DOHH2 (cell line): ENCODE data around the gene SCN2A.

Experiments used
- CTCF ChIP-seq: fragments of 200-600 bp; sonication (generic); IDR thresholded peaks from one replicate; pipeline ENCODE4 v1.5.1; 2014; ENCODE audit warnings: antibody characterized with exemption, mild to moderate bottlenecking, low read depth, low read length; ENCODE audit not compliant: poor library complexity, severe bottlenecking
- EZH2phosphoT487 ChIP-seq: fragments of 200-600 bp; sonication (generic); IDR thresholded peaks from 2 replicates; pipeline ENCODE4 v1.6.1; 2017; ENCODE audit warnings: borderline replicate concordance, mild to moderate bottlenecking, antibody characterized with exemption, low read length, moderate library complexity, mixed read lengths

DNA sequence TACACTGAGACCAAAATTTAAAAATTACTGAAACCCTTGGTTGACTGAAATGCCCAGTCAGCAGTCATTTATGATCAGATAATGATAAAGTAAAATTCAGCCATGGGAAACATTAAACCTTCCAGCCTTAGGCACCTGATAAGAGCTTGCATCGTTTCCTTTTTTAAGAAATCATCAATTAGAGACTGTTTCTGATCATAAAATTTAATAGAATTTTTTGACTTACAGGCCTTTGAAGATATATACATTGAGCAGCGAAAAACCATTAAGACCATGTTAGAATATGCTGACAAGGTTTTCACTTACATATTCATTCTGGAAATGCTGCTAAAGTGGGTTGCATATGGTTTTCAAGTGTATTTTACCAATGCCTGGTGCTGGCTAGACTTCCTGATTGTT, 130.7 kb downstream of the SCN2A start:
- TF ChIP-seq CTCF = no peak
- TF ChIP-seq EZH2phosphoT487 = no peak
